A549 treated with CpdA at 1 μM for 4 hours (cell line): ENCODE data around the gene FADS2. TPM values are rescaled to one million over a fixed set of nuclear protein-coding genes. Genes with fewer than 3 reads are reported as not detected.

Experiments used
- total RNA-seq: library from RNA; stranded (reverse); fragments of 200-300 nt; extraction: Qiagen RNA extraction; gene quantifications from 5 replicates; pipeline ENCODE4 v1.2.3, GENCODE V29; 2022; ENCODE audit warnings: low read depth

The FADS2 gene
- 247 to 316 TPM (median 278 TPM) in 5 replicates for total RNA-seq

GRCh38 chr11:61827571-61828378 is at the start of gene FADS2:
TSS of gene FADS2 (plus strand) at chr11:61828300. CDS start at chr11:61828391, 91 bp downstream.

GRCh38 chr11:61792310-61793082 is 35.6 kb upstream of the FADS2 start, which contains the start of the genes FEN1 and TMEM258:
TSS of gene FEN1 (plus strand) at chr11:61792911. CDS start at chr11:61795362, 2,451 bp downstream.
TSS of gene TMEM258 (minus strand) at chr11:61792599. CDS start at chr11:61792558, 41 bp downstream.

GRCh38 chr11:61816736-61817455 is 11.2 kb upstream of the FADS2 start, which contains the start of gene FADS1:
TSS of gene FADS1 (minus strand) at chr11:61817003. CDS start at chr11:61816929, 74 bp downstream.

GRCh38 chr11:61891331-61892084 is 63.4 kb downstream of the FADS2 start, which contains the start of gene FADS3:
TSS of gene FADS3 (minus strand) at chr11:61891545. CDS start at chr11:61891381, 164 bp downstream.

Other genes starting within 250 kb of the FADS2 start
- gene SYT7, start 247.2 kb upstream of the FADS2 start, total RNA-seq: 0.69 to 1.1 TPM (median 1.1 TPM) in 5 replicates
- 3.7 to 6.3 TPM (median 5.5 TPM) in 5 replicates for gene DAGLA, start 147.9 kb upstream of the FADS2 start, total RNA-seq
- 16.3 to 24.3 TPM (median 19.8 TPM) in 5 replicates for gene MYRF, start 75.7 kb upstream of the FADS2 start, total RNA-seq
- 212 to 267 TPM (median 242 TPM) in 5 replicates for gene TMEM258, start 35.7 kb upstream of the FADS2 start, total RNA-seq
- gene FEN1, start 35.4 kb upstream of the FADS2 start, total RNA-seq: 96.5 to 121 TPM (median 110 TPM) in 5 replicates
- gene FADS1, start 11.3 kb upstream of the FADS2 start, total RNA-seq: 113 to 152 TPM (median 135 TPM) in 5 replicates
- gene FADS3, start 63.2 kb downstream of the FADS2 start, total RNA-seq: 35.6 to 50.7 TPM (median 50.3 TPM) in 5 replicates
- gene RAB3IL1, start 89.3 kb downstream of the FADS2 start, total RNA-seq: 8.9 to 14.3 TPM (median 11.4 TPM) in 5 replicates
- 2.1 to 8.7 TPM (median 5.1 TPM) in 5 replicates for gene BEST1, start 122.1 kb downstream of the FADS2 start, total RNA-seq
- gene FTH1, start 139.3 kb downstream of the FADS2 start, total RNA-seq: 9,185 to 18,649 TPM (median 17,524 TPM) in 5 replicates